Measurements from ENCODE around the gene MRPL51. TPM values are rescaled to one million over a fixed set of nuclear protein-coding genes. Genes with fewer than 3 reads are reported as not detected.

Gene MRPL51
- total and polyA plus RNA-seq, 2 of the 8 experiments (the other 6 are each of a cell fraction or from before 2014, with no cell fraction given), result 119 to 331 TPM

GRCh38 chr12:6444704-6445688, 48.1 kb downstream of the MRPL51 start, which contains the start of gene CD27:
Gene CD27 (plus strand): TSS chr12:6444955. CDS start chr12:6445096, 141 bp downstream.
- POLR2A ChIA-PET (ENCODE audit: partially characterized antibody), result interaction anchor here (0.7 to 4.2 kb wide), 8 partner anchors 7 to 108 kb away, joined by 3 to 22 read pairs (median 5); partner anchors contain the start of genes TAPBPL and VAMP1
- CTCF ChIA-PET (ENCODE audit: partially characterized antibody), result interaction anchor here (0.8 to 5.1 kb wide), 8 partner anchors 11 to 60 kb away, joined by 3 to 42 read pairs (median 6); no protein-coding TSS in a partner anchor
- Histone ChIP-seq H3K14ac (ENCODE audit: insufficient read length) (no peak within 1 kb of the TSS), H4K8ac (ENCODE audit: extremely low read depth, insufficient read depth, low read length) (no peak within 1 kb of the TSS), H3K18ac (ENCODE audit: extremely low read depth, low read length) (no peak within 1 kb of the TSS), H2AK5ac (ENCODE audit: low read depth, low read length) (no peak within 1 kb of the TSS), H4K20me1 (replicated peaks in 1 of 2; ENCODE audit: control insufficient read depth in 1 of 2, insufficient read depth in 2 of 2, low read length in 2 of 2) (no peaks in the 10 kb centered on the region), H3K79me2 (ENCODE audit: control insufficient read depth in 1 of 2, insufficient read depth in 2 of 2, low read length in 2 of 2) (no peaks in the 10 kb centered on the region), H4K5ac (ENCODE audit: insufficient read length, low read depth, low read length) (no peak within 1 kb of the TSS), H2BK120ac (replicated peaks; ENCODE audit: low read depth, low read length) (no peak within 1 kb of the TSS), H2BK12ac (ENCODE audit: low read depth, low read length) (peak within 1 kb of the TSS; percentile 51; the same call in 1 of the 2 replicates), H3K56ac (replicated peaks; ENCODE audit: insufficient read length, low read depth, low read length) (no peak within 1 kb of the TSS), H3K9ac (replicated peaks in 1 of 4; ENCODE audit: extremely low read depth in 1 of 4, low read depth in 3 of 4, low read length in 3 of 4) (no peak within 1 kb of the TSS), H2BK20ac (ENCODE audit: low read length) (no peak within 1 kb of the TSS), H3K4ac (replicated peaks; ENCODE audit: insufficient read length, low read depth, low read length) (no peak within 1 kb of the TSS), H2BK15ac (ENCODE audit: low read length) (no peak within 1 kb of the TSS), H2BK5ac (ENCODE audit: low read depth, low read length) (no peak within 1 kb of the TSS), H2AFZ (ENCODE audit: low read length) (no peak within 1 kb of the TSS), H3K23me2 (ENCODE audit: low read depth, low read length) (no peaks in the 10 kb centered on the region), H3K4me3 (ENCODE audit: extremely low read depth in 1 of 4, insufficient read depth in 2 of 4, low read depth in 3 of 4, low read length in 4 of 4) (no peak within 1 kb of the TSS), H3K9me3 (ENCODE audit: insufficient read depth in 2 of 2, low read depth in 1 of 2, low read length in 1 of 2) (no peaks in the 10 kb centered on the region), H3K36me3 (ENCODE audit: control insufficient read depth in 2 of 4, insufficient read depth in 4 of 4, low read length in 3 of 4) (no peaks in the 10 kb centered on the region), H3K4me1 (replicated peaks in 1 of 4; ENCODE audit: control insufficient read depth in 3 of 4, insufficient read depth in 4 of 4, low read length in 3 of 4) (peaks cover 0 to 2% (median 2%) of the 10 kb centered on the region in 4 experiments; a peak in 5 of 7 replicates), H4K91ac (replicated peaks; ENCODE audit: insufficient read length, low read length) (no peak within 1 kb of the TSS), H3K27ac (ENCODE audit: low read depth, low read length) (no peak within 1 kb of the TSS), H3K23ac (ENCODE audit: insufficient read length) (no peak within 1 kb of the TSS), H3K4me2 (ENCODE audit: insufficient read depth in 1 of 2, low read depth in 2 of 2, low read length in 2 of 2) (no peak within 1 kb of the TSS), H3K27me3 (replicated peaks in 1 of 4; ENCODE audit: control insufficient read depth in 3 of 4, extremely low read depth in 1 of 4, insufficient read depth in 3 of 4, low read length in 3 of 4) (no peaks in the 10 kb centered on the region), H3K79me1 (ENCODE audit: low read depth, low read length) (no peaks in the 10 kb centered on the region)
- FAIRE-seq (no peak), DNase-seq (ENCODE audit: low read depth in 1 of 2, low spot score in 2 of 2) (no peak)
- WGBS, 2 experiments (ENCODE audit: extremely low coverage in 1 of 2, insufficient coverage in 1 of 2, insufficient read length in 1 of 2, insufficient replicate concordance in 2 of 2, low coverage in 1 of 2, low lambda C conversion rate in 2 of 2, missing lambda C conversion rate in 1 of 2), result 87% methylated on average over 16 of the region's 16 CpGs; no CpG with 5 or more reads in 1 of the 2 experiments
- no peak for TF ChIP-seq SIN3A (conservative IDR thresholded peaks at IDR 0.05 in 1 of 2, IDR thresholded peaks at IDR 0.05 in 1 of 2; ENCODE audit: low read depth in 1 of 2, low read length in 2 of 2)
- no peak for TF ChIP-seq GTF2F1 (IDR thresholded peaks at IDR 0.05; ENCODE audit: borderline replicate concordance, low read depth, low read length)
- TF ChIP-seq CBX8 (IDR thresholded peaks at IDR 0.05; ENCODE audit: borderline replicate concordance, low read depth, low read length), result no peak
- no peak for TF ChIP-seq CREB1 (IDR thresholded peaks at IDR 0.05)
- TF ChIP-seq ZNF274 (IDR thresholded peaks at IDR 0.05; ENCODE audit: borderline replicate concordance, extremely low read depth, low read length), result no peak
- TF ChIP-seq GABPA (IDR thresholded peaks at IDR 0.05; ENCODE audit: borderline replicate concordance, insufficient read depth, low read length), result no peak
- TF ChIP-seq NRF1 (IDR thresholded peaks at IDR 0.05; ENCODE audit: low read depth, low read length), result no peak
- TF ChIP-seq CHD2 (IDR thresholded peaks at IDR 0.05; ENCODE audit: low read length), result no peak
- no peak for TF ChIP-seq RFX5 (IDR thresholded peaks at IDR 0.05; ENCODE audit: borderline replicate concordance, low read depth, low read length)
- no peak for TF ChIP-seq ATF3 (IDR thresholded peaks at IDR 0.05; ENCODE audit: insufficient read depth, low read depth, low read length)
- TF ChIP-seq MAFK (IDR thresholded peaks at IDR 0.05; ENCODE audit: low read depth, low read length), result no peak

Measured in H1 (cell line).